Tibial nerve (tissue), 4 donors: ENCODE results near the gene JMJD1C. TPM values are rescaled to one million over a fixed set of nuclear protein-coding genes. Genes with fewer than 3 reads are reported as not detected.

Source experiments
- DNase-seq, 2 donors: peaks; one replicate each; pipeline ENCODE4 v3.0.0-alpha.2; 2019; ENCODE audit warnings: low spot score in 2 of 2
- H3K27ac ChIP-seq, 4 donors: fragments of 200-600 bp; sonication (generic) in 3 of 4; one replicate each; pipeline ENCODE4 v1.5.1; 2017 to 2019; ENCODE audit warnings: mild to moderate bottlenecking in 1 of 4
- H3K27me3 ChIP-seq, 2 donors: fragments of 200-600 bp; sonication (generic) in 1 of 2; one replicate each; pipeline versions ENCODE4 v1.5.1 to v1.6.0; 2017 to 2019
- H3K36me3 ChIP-seq, 3 donors: fragments of 200-600 bp; sonication (generic); one replicate each; pipeline ENCODE4 v1.5.1; 2018 to 2019
- H3K4me1 ChIP-seq, 4 donors: fragments of 200-600 bp; sonication (generic) in 3 of 4; one replicate each; pipeline ENCODE4 v1.5.1; 2017 to 2019
- H3K4me3 ChIP-seq, 4 donors: fragments of 200-600 bp; sonication (generic) in 3 of 4; one replicate each; pipeline ENCODE4 v1.5.1; 2017 to 2019; ENCODE audit warnings: mild to moderate bottlenecking in 1 of 4, moderate library complexity in 1 of 4
- H3K9me3 ChIP-seq, 4 donors: fragments of 200-600 bp; sonication (generic) in 3 of 4; one replicate each; pipeline ENCODE4 v1.5.1; 2017 to 2019
- EP300 ChIP-seq, 2 donors: sonication (generic); formaldehyde crosslinking; IDR thresholded peaks; one replicate each; pipeline ENCODE4 v1.6.1; 2017; ENCODE audit warnings: antibody characterized with exemption in 2 of 2, mild to moderate bottlenecking in 1 of 2
- POLR2A ChIP-seq, 2 donors: fragments of 450-650 bp; IDR thresholded peaks; one replicate each; pipeline ENCODE4 v1.6.1; 2017; ENCODE audit warnings: antibody characterized with exemption in 2 of 2, mild to moderate bottlenecking in 2 of 2, moderate library complexity in 2 of 2
- WGBS, 2 donors: methylation state at CpG; one replicate each; pipeline ENCODE4 v1.1.5; 2018; 5-methylcytosine and 5-hydroxymethylcytosine counted together
- total RNA-seq, 4 donors: library from RNA; depleted of rRNA; stranded (reverse); fragments of >200 nt; gene quantifications; one replicate each; pipeline ENCODE4 v1.1.0, GENCODE V29; 2016
- TF ChIP-seq, protein P1 (sequence below), 5 experiments: fragments of 200-600 bp in 3 of 5; fragments of 450-650 bp in 2 of 5; sonication (generic) in 3 of 5; IDR thresholded peaks; one replicate each; pipeline ENCODE4 v1.5.1; 2016 to 2019; ENCODE audit warnings: antibody characterized with exemption in 5 of 5, mild to moderate bottlenecking in 3 of 5, moderate library complexity in 2 of 5

Gene JMJD1C
- total RNA-seq, 4 donors from 2014 or later = 100 to 156 (median 131) TPM

- Histone ChIP-seq H3K9me3 (no peaks in the 10 kb centered on the region), H3K36me3 (no peaks in the 10 kb centered on the region), H3K4me3 (no peak overlapping the region), H3K27ac (peak overlapping the region in 1 of 4 donors; percentile 60), H3K4me1 (peaks cover 0 to 96% (median 59%) of the 10 kb centered on the region in 4 donors), H3K27me3 (no peaks in the 10 kb centered on the region)
- DNase-seq = no peak
- no peak for TF ChIP-seq EP300 (IDR thresholded peaks at IDR 0.05)
- TF ChIP-seq, protein P1, sequence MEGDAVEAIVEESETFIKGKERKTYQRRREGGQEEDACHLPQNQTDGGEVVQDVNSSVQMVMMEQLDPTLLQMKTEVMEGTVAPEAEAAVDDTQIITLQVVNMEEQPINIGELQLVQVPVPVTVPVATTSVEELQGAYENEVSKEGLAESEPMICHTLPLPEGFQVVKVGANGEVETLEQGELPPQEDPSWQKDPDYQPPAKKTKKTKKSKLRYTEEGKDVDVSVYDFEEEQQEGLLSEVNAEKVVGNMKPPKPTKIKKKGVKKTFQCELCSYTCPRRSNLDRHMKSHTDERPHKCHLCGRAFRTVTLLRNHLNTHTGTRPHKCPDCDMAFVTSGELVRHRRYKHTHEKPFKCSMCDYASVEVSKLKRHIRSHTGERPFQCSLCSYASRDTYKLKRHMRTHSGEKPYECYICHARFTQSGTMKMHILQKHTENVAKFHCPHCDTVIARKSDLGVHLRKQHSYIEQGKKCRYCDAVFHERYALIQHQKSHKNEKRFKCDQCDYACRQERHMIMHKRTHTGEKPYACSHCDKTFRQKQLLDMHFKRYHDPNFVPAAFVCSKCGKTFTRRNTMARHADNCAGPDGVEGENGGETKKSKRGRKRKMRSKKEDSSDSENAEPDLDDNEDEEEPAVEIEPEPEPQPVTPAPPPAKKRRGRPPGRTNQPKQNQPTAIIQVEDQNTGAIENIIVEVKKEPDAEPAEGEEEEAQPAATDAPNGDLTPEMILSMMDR (IDR thresholded peaks at IDR 0.05) = no peak
- no peak for TF ChIP-seq POLR2A (IDR thresholded peaks at IDR 0.05)
- 86 to 87% methylated on average over 2 of the region's 2 CpGs for WGBS, 2 donors
Observed at GRCh38 chr10:63258920-63259678, 206.7 kb downstream of the JMJD1C start.

DNA sequence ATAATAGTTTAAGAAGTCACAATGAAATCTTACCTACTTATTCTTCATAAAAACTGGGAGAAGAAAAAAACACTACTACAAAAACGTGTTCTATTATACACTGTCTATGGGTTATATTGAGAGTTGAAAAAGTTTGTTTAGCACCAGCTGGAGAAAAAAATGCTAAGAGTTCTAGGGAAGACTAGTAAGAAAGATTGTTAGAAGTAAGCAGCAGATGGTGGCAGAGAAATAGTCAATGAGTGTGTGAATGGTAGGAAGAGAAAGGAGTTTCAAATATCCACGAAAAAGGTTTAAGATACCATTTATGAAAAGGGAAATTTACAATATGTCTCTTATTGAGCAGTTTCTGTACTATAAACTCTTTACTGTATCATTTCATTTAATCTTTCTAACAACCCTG, 208.0 kb downstream of the JMJD1C start:
- no peaks in the 10 kb centered on the region for H3K27me3 ChIP-seq
- WGBS, 2 donors = 62 to 64% methylated on average over 2 of the region's 2 CpGs

GRCh38 chr10:63256009-63256773, 209.6 kb downstream of the JMJD1C start:
- DNase-seq = no peak
- Histone ChIP-seq H3K9me3 (no peaks in the 10 kb centered on the region), H3K4me3 (no peak overlapping the region), H3K27me3 (no peaks in the 10 kb centered on the region), H3K36me3 (no peaks in the 10 kb centered on the region), H3K4me1 (peaks cover 0 to 91% (median 41%) of the 10 kb centered on the region in 4 donors), H3K27ac (peak overlapping the region in 2 of 4 donors; percentile 64 to 73)
- 27 to 31% methylated on average over 3 of the region's 3 CpGs for WGBS, 2 donors
- TF ChIP-seq, protein P1 (IDR thresholded peaks at IDR 0.05) = no peak
- TF ChIP-seq EP300 (IDR thresholded peaks at IDR 0.05) = peak in 1 of 2 donors; percentile 57
- no peak for TF ChIP-seq POLR2A (IDR thresholded peaks at IDR 0.05)

More for the DNA sequence above, 208.0 kb downstream of the JMJD1C start:
- DNase-seq = no peak
- Histone ChIP-seq H3K4me1 (peaks cover 0 to 91% (median 54%) of the 10 kb centered on the region in 4 donors), H3K36me3 (no peaks in the 10 kb centered on the region), H3K27ac (peak overlapping the region in 2 of 4 donors; percentile 39 to 64), H3K4me3 (no peak overlapping the region), H3K9me3 (no peaks in the 10 kb centered on the region)
- no peak for TF ChIP-seq POLR2A (IDR thresholded peaks at IDR 0.05)

- Histone ChIP-seq H3K27me3 (no peaks in the 10 kb centered on the region), H3K4me3 (no peak overlapping the region), H3K36me3 (no peaks in the 10 kb centered on the region), H3K27ac (peak overlapping the region in 2 of 4 donors; percentile 37 to 73), H3K9me3 (no peaks in the 10 kb centered on the region), H3K4me1 (peaks cover 0 to 86% (median 38%) of the 10 kb centered on the region in 4 donors)
- 85% methylated on average over 4 of the region's 4 CpGs for WGBS, 2 donors
- no peak for DNase-seq
- TF ChIP-seq EP300 (IDR thresholded peaks at IDR 0.05) (no peak), POLR2A (IDR thresholded peaks at IDR 0.05) (no peak)
- TF ChIP-seq, protein P1 (IDR thresholded peaks at IDR 0.05) = no peak
Observed at GRCh38 chr10:63255316-63255715, 210.5 kb downstream of the JMJD1C start.

DNA sequence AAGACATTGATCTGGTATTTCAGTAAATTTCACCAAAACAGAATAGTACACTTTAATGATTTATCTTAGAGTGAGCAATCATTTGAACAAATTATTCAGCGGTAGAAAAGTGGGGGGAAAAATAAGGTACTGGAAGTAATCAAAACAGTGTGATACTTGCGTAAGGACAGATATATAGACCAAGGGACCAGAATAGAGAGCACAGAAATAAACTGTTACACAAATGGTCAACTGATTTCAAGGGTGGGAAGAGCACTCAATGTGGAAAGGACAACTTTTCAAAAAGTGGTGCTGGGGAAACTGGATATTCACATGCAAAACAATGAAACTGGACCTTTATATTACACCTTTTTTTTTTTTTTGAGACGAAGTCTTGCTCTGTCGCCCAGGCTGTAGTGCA, 212.7 kb downstream of the JMJD1C start:
- 87 to 90% methylated on average over 4 of the region's 4 CpGs for WGBS, 2 donors
- Histone ChIP-seq H3K4me1 (peaks cover 0 to 63% (median 23%) of the 10 kb centered on the region in 4 donors), H3K36me3 (peaks cover 0 to 12% (median 0%) of the 10 kb centered on the region in 3 donors), H3K4me3 (no peak overlapping the region), H3K27me3 (no peaks in the 10 kb centered on the region), H3K27ac (no peak overlapping the region), H3K9me3 (no peaks in the 10 kb centered on the region)
- no peak for TF ChIP-seq POLR2A (IDR thresholded peaks at IDR 0.05)
- TF ChIP-seq EP300 (IDR thresholded peaks at IDR 0.05) = no peak
- TF ChIP-seq, protein P1 (IDR thresholded peaks at IDR 0.05) = no peak
- DNase-seq = no peak
